IMR-90 (cell line): ENCODE results near the gene MNAT1. TPM values are rescaled to one million over a fixed set of nuclear protein-coding genes. Genes with fewer than 3 reads are reported as not detected.

Experiments used
- ATAC-seq: fragments of 200-7000 bp; cut with Tn5 transposase; 2 replicates; pipeline ENCODE4 v1.9.1; 2020; ENCODE audit warnings: low read depth, mild to moderate bottlenecking, moderate library complexity
- BruUV-seq: library from RNA; stranded (reverse); fragments of 400-500 nt; replicated peaks from 2 replicates; lab custom pipeline; 2021; lab: Mats Ljungman, UMichigan
- CTCF ChIA-PET: fragments of 300-600 bp; formaldehyde crosslinking; extraction: SDS; loops from one replicate; lab custom pipeline; 2021; ENCODE audit warnings: antibody characterized with exemption; lab: Yijun Ruan, JAX
- POLR2A ChIA-PET: fragments of 300-600 bp; sonication (Branson Sonifier 250); formaldehyde crosslinking; loops from one replicate; lab custom pipeline; 2022; ENCODE audit warnings: antibody characterized with exemption; ENCODE audit not compliant: unreplicated experiment; lab: Charles Lee
- DNase-seq: peaks from one replicate; pipeline ENCODE4 v3.0.0; 2013
- H2AFZ ChIP-seq: replicated peaks from 2 replicates; pipeline ENCODE3; 2013; ENCODE audit warnings: low read length, mild to moderate bottlenecking; ENCODE audit not compliant: poor library complexity
- H2AK5ac ChIP-seq: 2 replicates; pipeline ENCODE4 v1.6.1; 2013; ENCODE audit warnings: low read depth, low read length, inconsistent platforms
- H2AK9ac ChIP-seq: replicated peaks from 2 replicates; pipeline ENCODE3; 2013; ENCODE audit warnings: mild to moderate bottlenecking, low read depth, low read length, moderate library complexity; ENCODE audit not compliant: poor library complexity
- H2BK120ac ChIP-seq: 2 replicates; pipeline ENCODE4 v1.6.1; 2013; ENCODE audit warnings: low read depth, low read length, inconsistent platforms
- H2BK15ac ChIP-seq: 3 replicates; pipeline ENCODE4 v1.6.1; 2013; ENCODE audit warnings: low read depth, low read length, inconsistent platforms
- H2BK20ac ChIP-seq: 2 replicates; pipeline ENCODE4 v1.6.1; 2013; ENCODE audit warnings: low read depth, mild to moderate bottlenecking, inconsistent platforms, low read length, moderate library complexity
- H2BK5ac ChIP-seq: 2 replicates; pipeline ENCODE4 v1.6.1; 2013; ENCODE audit warnings: mild to moderate bottlenecking, low read depth, low read length, inconsistent platforms; ENCODE audit not compliant: poor library complexity, severe bottlenecking
- H3K14ac ChIP-seq: replicated peaks from 2 replicates; pipeline ENCODE4 v1.6.1; 2013; ENCODE audit warnings: low read depth, low read length, inconsistent platforms
- H3K18ac ChIP-seq: 2 replicates; pipeline ENCODE4 v1.6.1; 2013; ENCODE audit warnings: low read depth, low read length, control low read depth
- H3K23ac ChIP-seq: 2 replicates; pipeline ENCODE4 v1.6.1; 2013; ENCODE audit warnings: low read depth, low read length, inconsistent platforms
- H3K27ac ChIP-seq: 2 replicates; pipeline ENCODE4 v1.5.1; 2013; ENCODE audit warnings: mild to moderate bottlenecking, control low read depth, low read length; ENCODE audit not compliant: insufficient read depth
- H3K27me3 ChIP-seq: 2 replicates; pipeline ENCODE4 v1.6.1; 2013; ENCODE audit warnings: low read length; ENCODE audit not compliant: control insufficient read depth, insufficient read depth
- H3K36me3 ChIP-seq: 2 replicates; pipeline ENCODE4 v1.6.1; 2013; ENCODE audit warnings: low read length, mixed read lengths; ENCODE audit not compliant: control insufficient read depth, insufficient read depth
- H3K4ac ChIP-seq: 2 replicates; pipeline ENCODE4 v1.6.1; 2013; ENCODE audit warnings: low read depth, low read length, inconsistent platforms
- H3K4me1 ChIP-seq: 2 replicates; pipeline ENCODE4 v1.6.1; 2013; ENCODE audit warnings: low read length, mixed read lengths; ENCODE audit not compliant: control insufficient read depth, insufficient read depth
- H3K4me2 ChIP-seq: 2 replicates; pipeline ENCODE4 v1.6.1; 2013; ENCODE audit warnings: low read depth, mild to moderate bottlenecking, control low read depth, low read length, moderate library complexity
- H3K4me3 ChIP-seq: 2 replicates; pipeline ENCODE4 v1.5.1; 2013; ENCODE audit warnings: low read depth, mild to moderate bottlenecking, control low read depth, low read length, moderate library complexity; ENCODE audit not compliant: insufficient read depth
- H3K56ac ChIP-seq: 2 replicates; pipeline ENCODE4 v1.6.1; 2013; ENCODE audit warnings: low read length, inconsistent platforms; ENCODE audit not compliant: insufficient read depth; ENCODE audit errors: extremely low read depth
- H3K79me1 ChIP-seq, 2 experiments: 2 replicates each; pipeline ENCODE4 v1.6.1; 2013; ENCODE audit warnings: low read length in 2 of 2, inconsistent platforms in 1 of 2, low read depth in 1 of 2
- H3K9ac ChIP-seq: 2 replicates; pipeline ENCODE4 v1.6.1; 2013; ENCODE audit warnings: low read depth, low read length, control low read depth
- H3K9me1 ChIP-seq: 2 replicates; pipeline ENCODE4 v1.6.1; 2013; ENCODE audit warnings: low read length, inconsistent platforms; ENCODE audit not compliant: insufficient read depth
- H3K9me3 ChIP-seq: 2 replicates; pipeline ENCODE4 v1.6.1; 2013; ENCODE audit warnings: low read length; ENCODE audit not compliant: control insufficient read depth, insufficient read depth
- H4K20me1 ChIP-seq: 2 replicates; pipeline ENCODE4 v1.6.1; 2013; ENCODE audit warnings: low read length, inconsistent platforms; ENCODE audit not compliant: insufficient read depth
- H4K5ac ChIP-seq: 2 replicates; pipeline ENCODE4 v1.6.1; 2013; ENCODE audit warnings: mild to moderate bottlenecking, low read depth, low read length, control low read depth
- H4K8ac ChIP-seq, 2 experiments: 2 replicates each; pipeline ENCODE4 v1.6.1; 2013; ENCODE audit warnings: low read depth in 2 of 2, low read length in 2 of 2, control low read depth in 1 of 2, inconsistent platforms in 1 of 2
- H4K91ac ChIP-seq: 2 replicates; pipeline ENCODE4 v1.6.1; 2013; ENCODE audit warnings: low read depth, low read length, inconsistent platforms; ENCODE audit not compliant: insufficient read depth
- MAFK ChIP-seq: IDR thresholded peaks from 2 replicates; pipeline ENCODE4 v1.6.1; 2012; ENCODE audit warnings: low read depth, low read length, improper control_type of control experiment
- WGBS, 2 experiments: methylation state at CpG; one replicate each; pipeline versions ENCODE4 v1.1.5 to v1.1.7; 2013; ENCODE audit warnings: missing lambda C conversion rate in 2 of 2; ENCODE audit not compliant: insufficient read length in 1 of 2; ENCODE audit errors: extremely low coverage in 2 of 2; 5-methylcytosine and 5-hydroxymethylcytosine counted together
- dilution Hi-C: fragments of 300-500 bp; cut with HindIII; formaldehyde crosslinking; loops from one replicate; pipeline ENCODE4 v1.14.3; 2018; ENCODE audit warnings: low sequenced_read_pairs; ENCODE audit not compliant: unreplicated experiment
- in situ Hi-C: fragments of 300-500 bp; cut with MboI; formaldehyde crosslinking; loops from 3 replicates; pipeline ENCODE4 v1.14.3; 2019; ENCODE audit warnings: low sequenced_read_pairs, inconsistent platforms, mixed read lengths
- intact Hi-C: fragments of 100-400 bp; cut with micrococcal nuclease; formaldehyde crosslinking; loops from 2 replicates; pipeline ENCODE4 v1.10.0; 2022
- polyA plus RNA-seq, 3 experiments: library from polyadenylated mRNA; depleted of rRNA; stranded (reverse); fragments of >200 nt; gene quantifications; 2 replicates each; pipeline ENCODE4 v1.2.3, GENCODE V29; 2012; ENCODE audit warnings: low replicate concordance in 1 of 3
- total RNA-seq: library from RNA; depleted of rRNA; stranded (reverse); fragments of >200 nt; gene quantifications from 2 replicates; pipeline ENCODE4 v1.2.3, GENCODE V29; 2012

The MNAT1 gene
- total and polyA plus RNA-seq, 2 of the 4 experiments (the other 2 are of a cell fraction), result 48.2 to 53.0 TPM

DNA sequence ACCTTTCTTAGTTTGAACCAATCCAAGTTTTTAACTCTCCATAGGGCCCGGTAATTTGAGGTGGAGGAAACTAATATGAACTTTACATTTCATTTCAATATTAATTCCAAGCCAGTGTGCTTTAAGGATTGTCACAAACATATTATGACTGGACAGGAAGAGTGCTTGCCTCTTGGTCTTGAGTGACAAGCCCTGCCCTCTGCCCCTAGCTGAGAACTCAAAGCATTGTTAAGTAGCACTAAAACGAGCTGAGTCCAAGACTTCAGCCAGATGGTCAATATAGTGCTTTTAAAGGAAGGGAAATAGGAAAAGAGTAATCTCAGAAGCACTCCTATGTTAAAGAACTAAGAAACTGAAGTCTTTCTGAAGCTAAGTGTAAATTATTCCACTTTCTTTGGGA lies 229.2 kb downstream of the MNAT1 start:
- ATAC-seq (no peak), DNase-seq (no peak)
- ChIA-PET POLR2A (no interaction called here), CTCF (no interaction called here)
- Histone ChIP-seq H3K4me2 (no peak overlapping the region), H2AFZ (no peak overlapping the region), H2BK20ac (no peak overlapping the region), H2BK120ac (peak overlapping the region; percentile 6; the same call in 1 of the 2 replicates), H3K9me1 (no peaks in the 10 kb centered on the region), H3K14ac (no peak overlapping the region), H3K27me3 (no peaks in the 10 kb centered on the region), H2BK5ac (peak overlapping the region; percentile 92), H2AK9ac (no peak overlapping the region), H4K20me1 (no peaks in the 10 kb centered on the region; the same call in 1 of the 2 replicates), H3K23ac (0 out of 2 replicates have a peak overlapping the region, but pooled peaks have one; percentile 13), H3K79me1 (peaks cover 15 to 38% of the 10 kb centered on the region in 2 experiments), H3K9me3 (peaks cover 7% of the 10 kb centered on the region), H3K18ac (peak overlapping the region; percentile 25; the same call in 1 of the 2 replicates), H4K8ac (no peak overlapping the region), H3K4ac (peak overlapping the region; percentile 21; the same call in 1 of the 2 replicates), H3K36me3 (no peaks in the 10 kb centered on the region), H3K27ac (no peak overlapping the region; the same call in 1 of the 2 replicates), H2AK5ac (no peak overlapping the region), H3K9ac (no peak overlapping the region), H4K91ac (no peak overlapping the region), H3K56ac (no peak overlapping the region), H3K4me1 (peaks cover 10% of the 10 kb centered on the region), H4K5ac (no peak overlapping the region; the same call in 1 of the 2 replicates), H2BK15ac (no peak overlapping the region), H3K4me3 (no peak overlapping the region)
- WGBS, 2 experiments, result no CpG with 5 or more reads among the region's 2 CpGs
- intact Hi-C loops (no loop called here), in situ Hi-C loops (no loop called here), dilution Hi-C loops (no loop called here)
- TF ChIP-seq MAFK, result no peak
- BruUV-seq, result no TSS peak
